Sigmoid colon (tissue), 4 donors: Measurements from ENCODE around the gene AFDN.

Experiments used
- EP300 ChIP-seq, 4 donors: sonication (generic); formaldehyde crosslinking; IDR thresholded peaks; one replicate each; pipeline ENCODE4 v1.6.1; 2017; ENCODE audit warnings: antibody characterized with exemption in 4 of 4
- POLR2AphosphoS5 ChIP-seq, 4 donors: sonication (generic); formaldehyde crosslinking; IDR thresholded peaks; one replicate each; pipeline ENCODE4 v1.6.1; 2017; ENCODE audit warnings: antibody characterized with exemption in 4 of 4
- TF ChIP-seq, protein P1 (sequence below), 4 experiments: fragments of 450-650 bp in 3 of 4; fragments of 200-600 bp in 1 of 4; IDR thresholded peaks; one replicate each; pipeline ENCODE4 v1.5.1; 2016 to 2019; ENCODE audit warnings: antibody characterized with exemption in 4 of 4, mild to moderate bottlenecking in 3 of 4, moderate library complexity in 2 of 4

DNA sequence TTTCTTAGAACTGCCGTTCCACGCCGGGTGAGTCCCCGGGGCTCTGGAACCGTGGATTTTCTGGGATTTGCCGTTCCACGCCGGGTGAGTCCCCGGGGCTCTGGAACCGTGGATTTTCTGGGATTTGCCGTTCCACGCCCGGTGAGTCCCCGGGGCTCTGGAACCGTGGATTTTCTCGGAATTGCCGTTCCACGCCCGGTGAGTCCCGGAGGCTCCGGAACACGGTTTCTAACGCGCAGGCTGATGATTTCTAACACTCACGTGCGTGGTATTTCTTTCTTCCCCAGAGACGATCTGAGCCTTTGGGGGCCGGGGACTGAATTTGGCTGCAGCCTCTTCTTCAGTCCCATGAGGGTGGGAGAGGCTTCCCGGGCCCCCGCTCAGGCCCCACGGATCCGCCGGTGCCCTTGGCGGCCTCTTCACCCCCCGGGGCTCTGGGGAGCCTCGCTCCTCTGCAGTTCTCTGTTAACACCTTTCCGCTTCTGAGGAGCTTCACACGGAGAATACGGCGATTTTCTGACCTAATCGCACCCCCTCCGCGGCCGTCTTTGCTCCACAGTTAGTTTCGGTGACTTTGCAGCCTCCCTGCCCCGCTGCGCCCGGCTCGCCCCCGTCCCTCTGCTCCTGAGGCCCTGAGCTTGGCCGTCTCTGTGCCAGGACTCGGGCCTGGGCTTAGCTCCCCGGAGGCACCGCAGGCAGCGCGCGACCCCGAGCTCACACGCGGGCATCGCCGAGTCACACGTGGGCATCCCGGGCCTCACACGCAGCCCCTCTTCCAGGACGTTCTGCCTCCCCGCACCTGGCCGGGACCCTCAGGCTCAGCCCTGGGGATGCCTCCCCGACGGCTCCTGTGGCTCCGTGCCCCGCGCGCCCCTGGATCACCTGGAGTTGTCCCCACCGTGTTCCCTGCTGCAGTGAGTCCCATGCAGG, 163.6 kb downstream of the AFDN start:
- TF ChIP-seq, protein P1, sequence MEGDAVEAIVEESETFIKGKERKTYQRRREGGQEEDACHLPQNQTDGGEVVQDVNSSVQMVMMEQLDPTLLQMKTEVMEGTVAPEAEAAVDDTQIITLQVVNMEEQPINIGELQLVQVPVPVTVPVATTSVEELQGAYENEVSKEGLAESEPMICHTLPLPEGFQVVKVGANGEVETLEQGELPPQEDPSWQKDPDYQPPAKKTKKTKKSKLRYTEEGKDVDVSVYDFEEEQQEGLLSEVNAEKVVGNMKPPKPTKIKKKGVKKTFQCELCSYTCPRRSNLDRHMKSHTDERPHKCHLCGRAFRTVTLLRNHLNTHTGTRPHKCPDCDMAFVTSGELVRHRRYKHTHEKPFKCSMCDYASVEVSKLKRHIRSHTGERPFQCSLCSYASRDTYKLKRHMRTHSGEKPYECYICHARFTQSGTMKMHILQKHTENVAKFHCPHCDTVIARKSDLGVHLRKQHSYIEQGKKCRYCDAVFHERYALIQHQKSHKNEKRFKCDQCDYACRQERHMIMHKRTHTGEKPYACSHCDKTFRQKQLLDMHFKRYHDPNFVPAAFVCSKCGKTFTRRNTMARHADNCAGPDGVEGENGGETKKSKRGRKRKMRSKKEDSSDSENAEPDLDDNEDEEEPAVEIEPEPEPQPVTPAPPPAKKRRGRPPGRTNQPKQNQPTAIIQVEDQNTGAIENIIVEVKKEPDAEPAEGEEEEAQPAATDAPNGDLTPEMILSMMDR (IDR thresholded peaks at IDR 0.05), result no peak
- TF ChIP-seq POLR2AphosphoS5 (IDR thresholded peaks at IDR 0.05), result no peak
- TF ChIP-seq EP300 (IDR thresholded peaks at IDR 0.05), result no peak
